GM21360 (cell line): ENCODE measurements around the gene DUSP11.
"Not testable (repeated sequence)": the region's sequence is repeated elsewhere in the genome, so short reads cannot be mapped to it uniquely, and the experiment has no call there.

ENCODE experiments used
- ATAC-seq: cut with Tn5 transposase; IDR thresholded peaks from one replicate; pipeline ENCODE4 v1.9.1; 2021; ENCODE audit warnings: mild to moderate bottlenecking, moderate library complexity; ENCODE audit not compliant: unreplicated experiment

The DUSP11 gene

DNA sequence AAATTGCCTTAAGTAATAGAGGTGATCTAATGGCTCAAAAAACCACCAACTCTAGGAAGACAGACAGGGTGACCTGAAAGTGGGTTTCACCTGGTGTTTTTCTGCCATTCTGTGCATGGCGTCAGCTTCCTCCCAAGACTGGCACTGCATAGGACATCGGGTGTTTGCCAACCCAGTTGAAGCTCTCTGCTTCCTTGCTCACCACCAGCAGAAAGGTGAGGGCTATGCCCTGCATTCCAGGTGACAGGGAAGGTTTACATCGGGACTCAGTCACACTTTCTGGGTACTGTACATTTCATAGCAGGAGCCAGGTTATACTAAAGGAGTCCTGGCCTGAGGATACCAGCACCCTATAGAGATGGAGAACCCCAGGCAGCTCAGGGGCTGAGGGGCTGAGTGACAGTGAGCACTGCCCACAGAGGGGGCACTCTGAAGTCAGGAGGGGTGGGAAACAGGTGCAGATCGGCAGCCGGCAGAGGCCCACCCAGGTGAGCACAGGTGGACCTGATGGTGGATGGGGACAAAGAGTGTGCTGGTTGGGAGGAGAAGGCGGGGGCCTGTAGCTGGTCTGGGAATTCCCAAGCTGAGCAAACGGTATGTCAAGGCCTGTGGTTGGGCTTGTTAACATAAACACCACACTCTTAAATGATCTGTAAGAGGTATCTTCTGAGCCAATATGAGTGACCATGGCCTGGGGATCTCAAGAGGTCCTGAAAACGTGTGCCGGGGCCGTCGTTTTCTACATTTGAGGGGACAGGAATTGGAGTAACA is 60.9 kb downstream of the DUSP11 start:
- ATAC-seq = no peak

DNA sequence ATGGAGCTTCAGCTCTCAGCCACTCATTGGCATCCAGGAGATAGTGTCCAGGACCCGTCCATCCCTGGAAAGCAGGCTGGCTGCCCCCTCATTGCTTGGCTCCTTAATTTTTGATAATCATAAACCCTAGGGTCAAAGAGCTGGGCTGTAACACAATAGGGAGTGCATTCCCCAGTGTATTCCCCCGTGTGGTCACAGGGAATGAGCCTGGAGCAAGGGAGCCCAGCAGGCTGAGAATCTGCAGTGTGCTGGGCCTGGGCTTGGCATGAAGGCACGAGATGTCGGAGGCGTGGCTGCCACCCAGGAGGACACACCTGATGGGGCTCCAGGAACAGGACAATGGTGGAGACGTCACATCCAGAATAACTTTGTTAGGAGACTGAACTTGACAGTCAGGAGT is 61.5 kb downstream of the DUSP11 start:
- no peak for ATAC-seq

DNA sequence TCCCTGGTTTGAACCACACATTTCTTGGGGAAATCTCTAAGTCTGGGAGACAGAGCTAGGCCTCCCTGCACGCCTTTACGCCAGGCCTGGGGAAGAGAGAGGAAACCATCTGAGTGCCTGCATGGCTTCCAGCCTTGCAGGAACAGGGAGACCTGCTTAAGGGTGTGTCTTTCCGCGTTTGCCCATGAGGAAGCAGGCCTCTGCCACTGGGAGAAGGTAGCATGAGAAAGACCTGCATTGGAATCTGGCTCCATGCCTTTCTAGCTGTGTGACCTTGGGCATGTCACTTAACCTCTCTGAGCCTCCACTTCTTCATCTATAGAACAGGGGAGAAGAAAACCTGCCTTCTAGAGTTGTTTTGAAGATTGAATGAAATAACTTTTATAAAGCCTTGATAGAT is 62.2 kb downstream of the DUSP11 start:
- ATAC-seq = not testable (repeated sequence)

GRCh38 chr2:73717251-73717606 is 62.7 kb downstream of the DUSP11 start:
- ATAC-seq = no peak

GRCh38 chr2:73716543-73717250 is 63.2 kb downstream of the DUSP11 start:
- no peak for ATAC-seq

DNA sequence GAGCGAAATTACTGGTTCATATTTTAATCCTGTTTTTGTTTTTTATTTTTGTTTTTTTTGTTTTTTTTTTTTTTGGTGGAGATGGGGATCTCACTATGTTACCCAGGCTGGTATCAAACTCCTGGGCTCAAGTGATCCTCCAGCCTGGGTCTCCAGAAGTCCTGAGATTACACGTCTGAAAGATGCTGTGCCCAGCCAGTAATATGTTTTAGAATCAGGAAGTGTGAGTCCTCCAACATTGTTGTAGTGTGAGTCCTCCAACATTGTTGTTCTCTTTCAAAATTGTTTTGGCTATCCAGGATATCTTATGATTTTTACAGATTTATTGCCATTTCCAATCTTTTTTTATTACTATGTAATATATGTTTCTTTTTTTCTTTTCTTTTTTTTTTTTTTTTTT is 65.8 kb downstream of the DUSP11 start:
- ATAC-seq = no peak
